ENCODE measurements around the gene CHMP5.

CHMP5 gene

DNA sequence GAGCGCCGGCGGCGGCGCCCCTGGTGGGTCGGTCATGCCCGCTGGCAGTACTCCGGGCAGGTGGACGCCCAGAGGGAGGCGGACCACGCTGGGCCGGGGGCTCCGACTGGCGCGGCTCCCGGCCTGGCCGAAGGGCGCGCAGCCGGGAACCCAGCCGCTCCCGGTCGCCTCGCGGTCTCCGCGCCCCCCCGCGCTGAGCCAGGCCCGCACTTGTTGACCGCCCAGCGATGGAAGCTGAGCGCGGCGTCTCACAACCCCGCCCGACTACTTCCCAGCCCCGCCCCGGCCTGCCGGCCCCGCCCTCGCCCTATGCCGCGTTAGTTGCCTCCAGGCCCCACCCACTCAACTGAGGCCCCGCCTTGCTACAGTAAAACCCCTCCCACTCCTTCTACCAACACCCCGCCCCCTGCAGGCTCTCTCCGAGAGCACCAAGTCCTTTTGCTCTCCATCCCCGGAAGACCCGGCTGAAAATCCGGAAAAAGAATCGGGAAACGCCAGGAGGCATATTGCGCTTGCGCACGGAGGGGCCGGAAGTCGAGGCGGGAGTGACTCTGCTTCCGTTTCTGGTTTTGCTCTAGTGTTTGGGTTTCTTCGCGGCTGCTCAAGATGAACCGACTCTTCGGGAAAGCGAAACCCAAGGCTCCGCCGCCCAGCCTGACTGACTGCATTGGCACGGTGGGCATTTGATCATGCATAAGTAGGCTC is at the start of gene CHMP5, which contains the start of gene BAG1:
CHMP5 (plus strand) TSS at position 577 of the 705 bp plus-strand sequence; CDS start at position 607, 30 bp downstream.
BAG1 (minus strand) TSS at position 236 of the 705 bp plus-strand sequence.
- DNase-seq (ENCODE audit: low read depth), result peak; percentile 100

DNA sequence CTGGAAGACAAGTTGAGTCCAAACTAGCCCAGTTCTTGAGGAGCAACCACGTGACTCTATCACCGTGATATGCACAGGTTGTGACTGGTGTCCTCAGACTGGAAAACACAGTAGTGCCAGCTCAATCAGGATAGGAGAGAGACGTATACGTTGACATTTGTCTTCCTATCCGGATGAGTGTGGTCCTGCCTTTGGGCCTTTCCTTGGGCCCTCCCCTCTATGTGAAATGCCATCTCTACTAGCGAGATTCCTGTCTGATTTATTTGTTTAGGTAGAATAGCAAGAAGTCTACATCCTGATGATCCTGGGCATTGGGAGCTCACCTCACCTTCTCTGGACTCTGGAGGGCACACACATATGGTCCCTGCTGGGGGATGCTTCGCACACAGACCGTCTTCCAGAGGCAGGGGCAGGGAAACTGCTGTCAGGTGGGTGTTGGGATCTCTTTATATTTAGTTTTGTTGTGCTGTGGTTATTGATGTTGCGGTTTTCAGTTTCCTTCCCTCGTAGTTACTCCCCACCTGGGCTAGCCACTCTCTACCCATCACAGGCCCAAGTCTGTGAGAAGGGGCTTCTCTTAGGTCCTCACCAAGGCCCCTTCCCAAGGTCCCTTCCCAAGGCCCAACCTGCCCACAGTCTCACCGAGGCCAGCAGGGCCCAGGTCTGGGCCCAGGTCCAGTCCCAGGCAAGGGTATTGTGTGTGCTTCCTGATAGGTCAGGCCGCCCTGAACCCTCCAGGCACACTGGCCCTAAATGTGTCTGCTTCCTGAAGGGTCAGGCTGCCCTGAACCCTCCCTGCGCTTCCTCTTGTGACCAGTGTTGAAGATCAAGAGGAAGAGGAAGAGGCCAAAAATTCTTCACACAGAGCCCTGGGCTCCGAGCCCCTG is 43.9 kb upstream of the CHMP5 start:
- DNase-seq (ENCODE audit: low read depth), result no peak

DNA sequence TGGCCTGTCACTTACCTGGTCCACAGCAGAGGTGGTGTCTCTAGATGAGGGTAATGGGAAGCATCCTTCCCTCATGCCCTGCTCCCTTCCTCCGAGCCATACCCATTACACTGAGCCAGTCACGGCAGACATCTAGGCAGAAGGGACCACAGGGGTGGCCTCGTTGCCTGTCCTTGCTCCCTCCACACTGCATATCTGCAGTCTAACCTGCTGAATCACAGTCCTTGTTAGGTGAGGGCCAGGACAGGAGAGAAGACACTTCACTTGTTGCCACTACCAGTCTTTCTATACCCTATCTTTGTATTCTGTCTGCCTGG is 43.3 kb upstream of the CHMP5 start:
- DNase-seq (ENCODE audit: low read depth), result no peak

DNA sequence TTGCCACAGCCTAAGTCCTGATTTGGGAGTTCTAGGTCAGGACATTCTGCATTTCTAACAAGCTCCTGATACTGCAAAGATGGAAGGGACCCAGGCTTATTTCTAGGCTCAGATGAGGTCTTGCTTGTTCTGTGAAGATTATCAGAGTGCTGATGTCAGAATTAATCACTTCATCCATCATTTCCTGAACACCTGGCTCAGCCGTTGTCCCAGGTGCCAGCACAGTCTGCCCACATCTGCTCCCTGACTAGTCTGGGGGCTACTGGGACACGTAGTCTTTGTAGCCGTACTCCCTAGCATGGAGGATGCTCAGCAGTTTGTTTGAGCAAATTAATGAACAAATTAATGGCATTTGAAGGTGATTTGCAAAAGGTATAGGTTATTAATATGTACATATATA is 42.8 kb upstream of the CHMP5 start:
- DNase-seq (ENCODE audit: low read depth), result no peak

DNA sequence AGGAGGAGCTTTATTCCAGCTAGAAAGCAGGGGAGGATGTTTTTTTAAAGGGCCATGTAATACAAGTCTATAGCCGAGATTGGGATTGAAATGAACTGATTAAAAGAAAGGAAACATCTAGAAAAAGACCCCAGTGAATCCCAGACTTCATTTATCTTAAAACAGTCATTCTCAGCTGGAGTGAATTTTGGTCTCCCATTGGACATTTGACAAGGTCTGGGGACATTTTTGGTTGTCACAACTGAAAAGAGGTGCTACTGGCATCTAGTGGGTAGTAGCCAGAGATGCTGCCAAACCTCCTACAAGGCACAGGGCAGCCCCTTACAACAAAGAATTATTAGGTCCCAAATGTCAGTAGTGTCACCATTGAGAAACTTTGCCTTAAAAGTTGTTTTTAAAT is 41.2 kb upstream of the CHMP5 start:
- DNase-seq (ENCODE audit: low read depth), result no peak

DNA sequence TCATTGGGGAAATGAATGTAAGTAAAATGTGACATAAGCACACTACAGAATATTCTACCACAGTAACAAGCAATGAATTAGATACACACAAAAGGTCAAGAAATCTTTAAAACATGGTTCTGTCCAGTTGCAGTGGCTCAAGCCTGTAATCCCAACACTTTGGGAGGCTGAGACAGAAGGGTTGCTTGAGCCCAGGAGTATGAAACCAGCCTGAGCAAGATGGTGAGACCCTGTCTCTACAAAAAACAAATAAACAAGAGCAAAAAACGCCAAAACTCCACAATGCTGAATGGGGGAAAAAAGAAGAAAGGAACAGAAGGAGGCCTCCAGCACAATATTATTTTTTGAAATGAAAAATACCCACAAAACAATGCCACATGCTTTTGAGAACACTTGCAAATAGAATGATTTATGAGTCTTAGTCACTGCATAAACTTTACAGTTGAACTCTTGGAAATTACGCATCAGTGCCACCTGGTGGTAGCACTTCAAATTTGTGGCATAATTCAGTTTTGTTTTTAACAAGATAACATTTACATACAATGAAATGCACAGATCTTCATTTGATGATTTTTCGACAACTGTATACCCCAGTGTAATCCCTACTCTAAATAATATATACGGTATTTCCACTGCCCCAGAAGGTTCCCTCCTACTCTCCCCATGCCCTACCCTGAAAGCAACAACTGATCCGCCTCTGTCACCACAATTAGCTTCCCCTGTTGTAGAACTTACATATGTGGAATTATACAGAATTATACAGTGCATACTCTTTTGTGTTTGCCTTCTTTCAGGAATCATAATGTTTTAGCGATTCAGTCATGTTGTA is 39.3 kb upstream of the CHMP5 start:
- DNase-seq (ENCODE audit: low read depth), result peak; percentile 51

DNA sequence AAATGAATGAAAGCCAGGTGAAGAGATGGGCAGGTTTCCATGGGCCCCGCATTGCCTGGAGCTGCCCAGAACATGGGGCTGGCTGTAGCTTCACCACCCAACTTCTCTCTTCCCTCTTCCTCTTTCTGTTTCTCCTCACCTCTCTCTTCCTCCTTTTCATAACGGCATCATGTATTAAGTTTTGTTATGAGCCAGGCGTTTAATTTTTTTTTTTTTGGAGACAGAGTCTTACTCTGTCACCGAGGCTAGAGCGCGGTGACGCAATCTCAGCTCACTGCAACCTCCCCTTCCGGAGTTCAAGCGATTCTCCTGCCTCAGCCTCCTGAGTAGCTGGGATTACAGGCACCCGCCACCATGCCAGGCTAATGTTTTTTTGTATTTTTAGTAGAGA is 37.8 kb upstream of the CHMP5 start:
- DNase-seq (ENCODE audit: low read depth), result no peak

DNA sequence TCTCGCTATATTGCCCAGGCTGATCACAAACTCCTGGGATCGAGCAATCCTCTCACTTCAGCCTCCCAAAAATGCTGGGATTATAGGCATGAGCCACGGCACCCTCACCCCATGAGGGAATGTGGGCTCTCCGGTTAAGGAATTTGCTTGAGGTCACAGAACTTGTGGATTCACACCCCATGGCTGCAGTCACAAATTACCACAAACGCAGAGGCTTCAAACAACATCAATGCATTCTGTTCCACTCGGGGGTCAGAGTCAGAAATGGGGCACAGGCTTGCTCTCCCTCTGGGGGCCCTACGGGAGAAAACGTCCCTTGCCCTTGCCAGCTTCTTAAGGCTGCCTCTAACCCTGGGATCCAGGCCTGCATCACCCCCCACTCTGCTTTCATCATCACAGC is 37.1 kb upstream of the CHMP5 start:
- DNase-seq (ENCODE audit: low read depth), result no peak

DNA sequence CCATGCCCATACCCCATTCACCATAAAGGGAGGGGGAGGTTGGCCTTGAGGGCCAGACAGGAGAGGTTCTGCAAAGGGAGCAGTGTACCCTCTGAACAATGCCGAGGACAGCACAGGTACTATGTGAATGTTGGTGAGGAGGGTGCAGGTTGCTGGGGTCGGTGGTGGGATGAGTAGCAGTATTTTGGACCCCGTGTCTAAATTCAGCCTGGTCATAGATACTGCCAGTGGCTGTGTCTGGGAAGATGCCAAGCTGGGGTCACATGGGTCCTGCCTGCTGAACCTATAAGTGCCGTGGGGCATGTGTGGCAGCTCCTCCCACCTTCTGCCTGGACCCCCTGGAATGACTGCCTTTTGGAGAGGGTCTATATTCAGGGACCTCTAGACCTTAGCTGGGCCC is 36.2 kb upstream of the CHMP5 start:
- DNase-seq (ENCODE audit: low read depth), result no peak

DNA sequence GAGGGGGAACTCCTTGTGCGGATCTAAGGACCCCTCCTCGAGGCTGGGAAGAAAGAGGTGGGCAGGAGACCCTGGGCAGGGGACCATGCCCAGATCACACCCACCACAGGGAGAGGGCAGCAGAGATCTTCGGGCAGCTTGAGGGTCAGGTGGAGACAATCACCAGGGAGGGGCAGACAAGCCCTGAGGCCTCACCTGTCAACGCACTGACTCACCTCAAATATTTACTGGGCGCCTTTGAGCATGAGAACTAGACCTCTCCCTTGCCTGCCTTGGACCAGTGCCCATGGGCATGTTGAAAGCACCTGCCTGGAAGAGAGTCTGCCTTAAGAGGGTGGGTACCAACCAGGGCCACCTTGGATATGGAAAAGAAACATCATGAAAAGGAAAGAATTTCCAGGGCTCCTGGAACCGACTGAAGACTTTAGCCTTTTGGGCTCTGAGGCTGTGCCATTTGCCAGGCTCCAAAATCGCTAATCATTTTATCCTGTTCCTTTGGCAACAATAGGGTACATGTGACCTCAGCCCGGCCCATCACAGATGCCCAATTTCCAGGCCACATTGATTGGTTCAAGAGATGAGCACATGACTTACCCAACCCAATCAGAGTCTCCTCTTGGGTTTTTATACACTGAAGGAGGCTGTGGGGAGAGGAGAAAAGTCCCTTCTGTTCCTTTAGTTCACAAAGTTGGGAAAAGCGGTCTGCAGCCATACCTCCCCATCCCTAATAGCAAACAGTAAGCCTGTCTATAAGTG is 35.3 kb upstream of the CHMP5 start:
- DNase-seq (ENCODE audit: low read depth), result no peak

DNA sequence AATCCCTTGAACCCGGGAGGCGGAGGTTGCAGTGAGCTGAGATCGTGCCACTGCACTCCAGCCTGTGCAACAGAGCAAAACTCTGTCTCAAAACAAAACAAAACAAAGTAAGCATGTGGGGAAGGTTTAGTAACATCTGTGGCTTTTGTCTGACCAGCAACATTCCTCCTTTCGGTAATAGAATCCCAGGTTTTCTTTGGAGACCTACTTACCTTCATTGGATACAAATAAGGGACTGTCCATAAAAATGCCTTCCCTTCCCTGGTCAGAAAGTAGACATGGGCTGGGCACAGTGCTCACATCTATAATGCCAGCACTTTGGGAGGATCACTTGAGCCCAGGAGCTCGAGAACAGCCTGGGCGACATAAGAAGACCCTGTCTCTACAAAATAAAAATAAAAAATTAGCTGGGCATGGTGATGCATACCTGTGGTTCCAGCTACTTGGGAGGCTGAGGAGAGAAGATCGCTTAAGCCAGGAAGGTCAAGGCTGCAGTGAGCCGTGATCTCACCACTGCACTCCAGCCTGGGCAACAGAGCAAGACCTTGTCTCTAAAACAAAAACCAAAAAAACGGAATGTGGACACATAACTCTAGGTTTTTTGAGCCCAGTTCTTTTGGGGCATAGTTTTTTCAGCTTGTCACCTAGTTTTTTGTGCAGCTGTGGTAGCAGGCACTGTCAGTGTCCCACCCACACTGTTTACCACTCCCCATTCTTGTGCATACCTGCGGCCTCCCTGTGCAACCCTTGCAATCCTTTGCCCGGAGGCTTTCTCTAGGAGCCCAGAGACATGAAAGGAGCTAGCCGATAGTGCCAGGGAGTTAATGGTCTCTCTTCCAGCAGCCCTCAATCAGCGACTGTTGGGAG is 33.9 kb upstream of the CHMP5 start:
- no peak for DNase-seq (ENCODE audit: low read depth)

DNA sequence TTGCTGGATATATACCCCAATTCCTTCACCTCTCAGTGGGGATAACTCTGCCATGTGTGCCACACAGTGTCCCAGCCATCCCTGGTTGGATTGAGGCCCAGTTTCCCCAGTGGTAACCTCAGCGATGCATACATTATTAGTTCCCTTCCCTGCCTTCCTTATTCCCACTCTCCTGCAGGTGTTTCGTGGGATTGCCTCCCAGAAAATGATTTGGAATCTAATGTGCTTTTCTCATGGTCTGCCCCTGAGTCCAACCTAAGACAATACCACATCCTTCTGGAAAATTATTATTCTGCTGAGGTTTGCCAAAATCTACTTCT is 33.3 kb upstream of the CHMP5 start:
- no peak for DNase-seq (ENCODE audit: low read depth)

DNA sequence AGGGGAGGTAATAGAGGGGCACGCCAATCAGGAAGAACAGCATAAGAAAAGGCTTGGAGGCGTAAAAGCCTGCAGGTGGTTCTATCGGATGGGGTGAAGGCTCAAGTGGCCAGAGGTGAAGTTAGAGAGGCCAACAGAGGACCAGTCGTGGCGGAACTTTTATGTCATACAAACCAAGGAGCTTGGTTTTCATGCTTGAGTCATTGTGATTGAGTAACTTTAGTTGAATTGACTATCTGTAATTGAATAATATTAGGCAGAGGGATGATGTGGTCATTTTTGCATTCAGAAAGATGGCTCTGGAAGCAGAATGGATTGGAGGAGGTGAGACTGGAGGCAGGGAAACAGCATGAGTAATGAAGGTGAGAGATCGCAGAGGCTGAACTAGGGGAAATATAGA is 32.0 kb upstream of the CHMP5 start:
- no peak for DNase-seq (ENCODE audit: low read depth)

DNA sequence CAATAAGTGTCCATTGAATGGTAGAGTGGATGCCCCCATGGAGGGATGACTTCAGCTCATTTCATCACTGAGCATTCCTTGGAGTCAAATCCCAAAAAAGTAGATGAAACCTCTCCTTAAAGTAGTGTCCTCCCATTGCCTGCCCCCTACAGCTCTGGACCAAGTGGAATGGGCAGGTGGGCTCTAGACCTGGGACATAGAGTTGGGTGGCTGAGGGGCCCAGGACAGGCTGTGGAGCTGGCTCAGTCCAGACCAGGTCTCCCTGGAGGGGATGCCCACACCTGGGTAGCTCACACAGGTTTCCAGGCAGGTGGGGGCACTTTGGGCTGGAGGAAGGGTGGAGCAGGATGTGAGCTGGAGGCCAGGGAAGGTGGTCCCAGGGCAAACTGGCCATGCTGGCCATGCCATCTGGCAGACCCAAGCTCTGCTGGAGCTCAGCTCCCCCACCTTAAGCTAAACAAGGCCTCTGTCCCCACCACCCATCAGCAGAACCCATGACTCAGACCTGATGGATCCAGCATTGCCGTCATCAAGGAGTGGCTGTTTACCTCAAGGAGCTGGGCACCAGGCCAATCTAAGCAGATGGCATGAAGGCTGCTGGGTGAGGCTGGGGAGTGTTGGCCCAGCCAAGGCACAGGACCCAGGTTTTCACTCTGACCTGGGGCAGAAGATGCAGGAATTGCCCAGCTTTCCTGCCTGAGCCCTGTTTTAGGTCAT is 31.1 kb upstream of the CHMP5 start:
- no peak for DNase-seq (ENCODE audit: low read depth)

DNA sequence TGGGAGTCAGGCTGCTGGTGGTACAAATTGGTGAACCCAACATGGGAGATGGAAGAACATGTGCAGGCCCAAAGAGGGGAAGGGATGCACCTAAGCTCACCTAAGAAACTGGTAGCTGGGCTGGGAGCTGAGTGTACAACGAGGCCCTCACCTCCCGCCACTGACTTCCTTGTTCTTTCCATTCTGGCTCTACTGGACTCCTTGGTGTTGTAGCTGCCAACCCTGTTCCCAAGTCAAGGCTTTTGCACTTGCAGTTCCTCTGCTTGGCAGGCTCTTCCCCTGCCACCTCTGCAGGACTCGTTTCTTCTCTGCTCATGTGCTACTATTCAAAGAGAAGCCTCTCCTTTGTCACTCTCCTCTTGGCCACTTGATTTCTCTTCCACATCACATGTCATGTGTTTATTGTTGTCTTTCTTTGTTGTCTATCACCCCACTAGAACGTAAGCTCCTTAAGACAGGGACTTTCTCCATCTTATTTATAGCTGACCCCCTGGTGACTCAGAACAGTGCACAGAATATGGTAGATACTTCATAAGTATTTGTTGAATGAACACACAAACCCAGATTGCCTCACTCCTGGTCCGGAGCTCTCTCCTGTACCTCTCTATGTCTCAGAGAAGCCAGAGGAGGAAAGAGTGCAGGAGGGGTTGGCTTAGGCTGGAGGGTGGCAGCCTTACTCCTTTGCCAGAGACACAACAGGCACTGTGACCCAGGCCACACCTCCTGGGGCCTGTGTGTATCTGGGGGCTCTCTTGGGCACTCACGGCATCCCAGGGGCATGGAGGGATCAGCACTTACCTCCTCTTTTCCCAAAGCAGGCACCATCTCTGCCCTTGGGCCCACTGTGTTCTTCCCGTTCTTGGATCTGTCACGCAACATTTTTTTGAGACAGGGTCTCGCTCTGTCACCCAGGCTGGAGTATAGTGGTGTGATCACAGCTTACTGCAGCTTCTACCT is 30.1 kb upstream of the CHMP5 start:
- DNase-seq (ENCODE audit: low read depth), result no peak

DNA sequence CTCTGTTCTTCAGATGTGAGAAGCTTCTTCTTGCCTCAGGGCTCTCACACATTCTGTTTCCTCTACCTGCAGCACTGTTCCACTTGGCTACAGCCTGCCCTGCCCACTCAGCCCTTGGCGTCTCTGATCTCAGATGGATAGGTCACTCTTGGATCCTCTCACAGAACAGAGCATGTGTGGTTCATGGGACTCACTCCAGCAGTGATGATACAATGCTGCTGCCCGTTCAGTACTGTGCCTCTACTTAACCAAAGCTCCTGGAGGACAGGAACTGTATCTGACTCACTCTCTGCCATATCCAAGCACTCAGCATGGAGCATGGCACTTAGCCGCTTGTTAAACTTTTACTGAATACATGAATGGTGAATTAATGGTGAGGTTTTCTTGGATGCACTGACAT is 28.3 kb upstream of the CHMP5 start:
- no peak for DNase-seq (ENCODE audit: low read depth)

DNA sequence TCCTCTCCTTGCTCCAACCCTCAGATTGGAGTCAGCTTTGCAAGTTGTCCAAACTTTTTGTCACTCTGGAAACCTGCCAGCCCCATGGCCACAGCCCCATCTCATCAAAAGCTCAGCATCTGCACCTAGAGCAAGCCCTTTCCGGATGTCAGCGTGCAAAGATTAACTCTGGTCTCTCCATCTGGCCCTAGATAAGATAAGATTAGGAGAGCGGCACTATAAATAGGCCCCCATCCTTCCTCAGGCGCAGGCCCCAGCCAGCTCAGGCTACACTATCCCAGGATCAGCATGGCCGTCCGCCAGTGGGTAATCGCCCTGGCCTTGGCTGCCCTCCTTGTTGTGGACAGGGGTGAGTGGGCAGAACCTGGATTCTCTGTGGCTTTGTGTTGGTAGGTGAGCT is 24.9 kb upstream of the CHMP5 start, which contains the start of gene SPINK4:
SPINK4 (plus strand) TSS at position 247 of the 400 bp plus-strand sequence; CDS start at position 289, 42 bp downstream.
- no peak for DNase-seq (ENCODE audit: low read depth)

DNA sequence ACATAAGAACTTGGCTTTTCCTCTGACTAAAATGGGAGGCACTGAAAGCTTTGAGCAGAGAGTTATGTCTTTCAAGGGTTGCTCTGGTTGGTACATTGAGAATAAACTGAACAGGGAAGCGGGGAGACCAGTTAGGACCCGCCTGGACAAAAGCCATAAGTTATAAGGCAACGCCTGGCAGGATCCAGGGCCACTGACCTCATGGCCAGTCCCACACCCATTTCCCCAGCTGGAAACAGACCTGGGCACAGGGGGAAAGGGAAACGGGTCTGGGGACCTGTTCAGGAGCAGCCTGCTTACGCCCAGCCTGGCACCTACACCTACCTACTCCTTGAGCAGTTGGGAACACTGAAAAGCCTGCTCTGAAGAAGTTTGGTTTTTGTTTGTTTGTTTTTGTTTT is 23.6 kb upstream of the CHMP5 start:
- no peak for DNase-seq (ENCODE audit: low read depth)

DNA sequence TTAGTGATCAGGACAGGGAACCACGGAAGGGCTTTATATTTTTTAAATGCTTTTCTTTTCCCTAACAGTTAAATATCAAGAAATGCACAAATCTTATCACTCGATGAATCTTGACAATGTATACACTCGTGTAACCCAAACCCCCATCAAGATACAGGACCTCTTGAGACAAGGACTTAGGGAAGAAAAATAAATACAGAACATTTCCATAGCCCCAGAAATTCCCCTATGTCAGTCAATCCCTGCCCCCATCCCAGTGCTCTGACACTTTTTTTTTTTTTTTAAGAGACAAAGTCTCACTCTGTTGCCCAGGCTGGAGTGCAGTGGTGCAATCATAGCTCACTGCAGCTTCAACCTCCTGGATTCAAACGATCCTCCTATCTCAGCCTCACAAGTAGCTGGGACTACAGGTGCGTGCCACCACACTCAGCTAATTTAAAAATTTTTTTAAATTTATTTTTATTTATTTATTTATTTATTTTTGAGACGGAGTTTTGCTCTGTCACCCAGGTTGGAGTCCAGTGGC is 22.2 kb upstream of the CHMP5 start:
- no peak for DNase-seq (ENCODE audit: low read depth)

All from activated T-helper 9 cell treated with anti-CD3 and anti-CD28 coated beads, Interleukin-2, amount 50 U/mL, for 16 hours (primary cell).